Ishikawa (cell line): ENCODE data around the gene ZSCAN5B.

Experiments
- CEBPB ChIP-seq: IDR thresholded peaks from 2 replicates; pipeline ENCODE4 v1.6.1; 2012
- CREB1 ChIP-seq: IDR thresholded peaks from 2 replicates; pipeline ENCODE4 v1.6.1; 2012; ENCODE audit warnings: low read depth
- EGR1 ChIP-seq: IDR thresholded peaks from 2 replicates; pipeline ENCODE4 v1.6.1; 2012
- EP300 ChIP-seq: IDR thresholded peaks from 2 replicates; pipeline ENCODE4 v1.6.1; 2012; ENCODE audit warnings: borderline replicate concordance
- FOXM1 ChIP-seq: IDR thresholded peaks from 2 replicates; pipeline ENCODE4 v1.6.1; 2012; ENCODE audit warnings: low read depth, borderline replicate concordance
- MAX ChIP-seq: IDR thresholded peaks from 2 replicates; pipeline ENCODE4 v1.6.1; 2012
- NFIC ChIP-seq: IDR thresholded peaks from 2 replicates; pipeline ENCODE4 v1.6.1; 2012
- RAD21 ChIP-seq: IDR thresholded peaks from 2 replicates; pipeline ENCODE4 v1.6.1; 2012; ENCODE audit warnings: low read depth
- TAF1 ChIP-seq: IDR thresholded peaks from 2 replicates; pipeline ENCODE4 v1.6.1; 2012; ENCODE audit warnings: low read depth, mild to moderate bottlenecking
- TCF12 ChIP-seq: IDR thresholded peaks from 2 replicates; pipeline ENCODE4 v1.6.1; 2012; ENCODE audit warnings: low read depth
- TEAD4 ChIP-seq: IDR thresholded peaks from 2 replicates; pipeline ENCODE4 v1.6.1; 2012
- YY1 ChIP-seq: IDR thresholded peaks from 2 replicates; pipeline ENCODE4 v1.6.1; 2012; ENCODE audit warnings: low read depth
- ZBTB7A ChIP-seq: IDR thresholded peaks from 2 replicates; pipeline ENCODE4 v1.6.1; 2012; ENCODE audit warnings: low read depth
- TF ChIP-seq, protein P1 (sequence below): IDR thresholded peaks from 2 replicates; pipeline ENCODE4 v1.6.1; 2012; ENCODE audit warnings: low read depth, mild to moderate bottlenecking
- TF ChIP-seq, protein P2 (sequence below): IDR thresholded peaks from 2 replicates; pipeline ENCODE4 v1.6.1; 2012

The ZSCAN5B gene

DNA sequence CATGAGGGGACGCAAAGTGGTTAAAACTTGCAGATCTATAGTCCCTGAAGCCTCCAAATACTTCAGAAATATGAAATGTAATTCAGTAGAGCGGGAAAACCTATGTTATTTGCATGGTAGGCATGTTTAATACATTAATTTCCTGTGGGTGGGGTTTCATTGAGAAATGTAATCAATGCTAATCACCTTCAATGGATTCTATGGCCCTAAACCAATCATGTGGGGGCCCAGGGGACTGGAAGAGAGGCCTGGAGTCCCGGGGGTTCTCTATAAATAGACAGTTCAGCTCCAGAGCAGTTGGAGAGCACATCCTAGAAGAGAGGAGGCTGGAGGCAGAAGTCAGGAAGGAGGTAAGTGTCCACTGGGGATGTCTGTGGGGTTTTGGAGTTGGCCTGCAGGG is 4.4 kb upstream of the ZSCAN5B start, which contains the start of gene ZSCAN5C:
Gene ZSCAN5C, plus strand, starts transcription at position 301 of the 400 bp plus-strand sequence. CDS start 3,641 bp downstream, outside the sequence.
- TF ChIP-seq TEAD4 (no peak), TAF1 (no peak), CEBPB (no peak), EP300 (no peak), MAX (no peak), CREB1 (no peak)
- TF ChIP-seq, protein P1, sequence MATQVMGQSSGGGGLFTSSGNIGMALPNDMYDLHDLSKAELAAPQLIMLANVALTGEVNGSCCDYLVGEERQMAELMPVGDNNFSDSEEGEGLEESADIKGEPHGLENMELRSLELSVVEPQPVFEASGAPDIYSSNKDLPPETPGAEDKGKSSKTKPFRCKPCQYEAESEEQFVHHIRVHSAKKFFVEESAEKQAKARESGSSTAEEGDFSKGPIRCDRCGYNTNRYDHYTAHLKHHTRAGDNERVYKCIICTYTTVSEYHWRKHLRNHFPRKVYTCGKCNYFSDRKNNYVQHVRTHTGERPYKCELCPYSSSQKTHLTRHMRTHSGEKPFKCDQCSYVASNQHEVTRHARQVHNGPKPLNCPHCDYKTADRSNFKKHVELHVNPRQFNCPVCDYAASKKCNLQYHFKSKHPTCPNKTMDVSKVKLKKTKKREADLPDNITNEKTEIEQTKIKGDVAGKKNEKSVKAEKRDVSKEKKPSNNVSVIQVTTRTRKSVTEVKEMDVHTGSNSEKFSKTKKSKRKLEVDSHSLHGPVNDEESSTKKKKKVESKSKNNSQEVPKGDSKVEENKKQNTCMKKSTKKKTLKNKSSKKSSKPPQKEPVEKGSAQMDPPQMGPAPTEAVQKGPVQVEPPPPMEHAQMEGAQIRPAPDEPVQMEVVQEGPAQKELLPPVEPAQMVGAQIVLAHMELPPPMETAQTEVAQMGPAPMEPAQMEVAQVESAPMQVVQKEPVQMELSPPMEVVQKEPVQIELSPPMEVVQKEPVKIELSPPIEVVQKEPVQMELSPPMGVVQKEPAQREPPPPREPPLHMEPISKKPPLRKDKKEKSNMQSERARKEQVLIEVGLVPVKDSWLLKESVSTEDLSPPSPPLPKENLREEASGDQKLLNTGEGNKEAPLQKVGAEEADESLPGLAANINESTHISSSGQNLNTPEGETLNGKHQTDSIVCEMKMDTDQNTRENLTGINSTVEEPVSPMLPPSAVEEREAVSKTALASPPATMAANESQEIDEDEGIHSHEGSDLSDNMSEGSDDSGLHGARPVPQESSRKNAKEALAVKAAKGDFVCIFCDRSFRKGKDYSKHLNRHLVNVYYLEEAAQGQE = no peak
- TF ChIP-seq, protein P2, sequence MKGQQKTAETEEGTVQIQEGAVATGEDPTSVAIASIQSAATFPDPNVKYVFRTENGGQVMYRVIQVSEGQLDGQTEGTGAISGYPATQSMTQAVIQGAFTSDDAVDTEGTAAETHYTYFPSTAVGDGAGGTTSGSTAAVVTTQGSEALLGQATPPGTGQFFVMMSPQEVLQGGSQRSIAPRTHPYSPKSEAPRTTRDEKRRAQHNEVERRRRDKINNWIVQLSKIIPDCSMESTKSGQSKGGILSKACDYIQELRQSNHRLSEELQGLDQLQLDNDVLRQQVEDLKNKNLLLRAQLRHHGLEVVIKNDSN = no peak

DNA sequence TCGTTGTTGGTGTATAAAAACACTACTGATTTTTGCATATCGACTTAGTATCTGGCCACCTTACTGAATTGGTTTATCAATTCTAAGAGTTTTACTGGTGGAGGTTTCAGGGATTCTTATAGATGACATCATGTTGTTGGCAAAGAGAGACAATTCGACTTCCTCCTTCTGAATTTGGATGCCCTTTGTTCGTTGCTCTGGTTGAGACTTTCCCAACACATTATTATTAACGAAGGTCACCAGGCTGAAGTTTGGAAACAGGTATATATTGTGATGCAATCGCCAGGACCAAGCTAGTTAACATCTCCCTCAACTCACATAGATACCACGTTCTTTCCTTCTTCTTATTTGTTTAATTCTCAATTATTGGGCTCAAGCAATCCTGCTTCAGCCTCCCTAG is 2.1 kb upstream of the ZSCAN5B start:
- TF ChIP-seq MAX = no peak
- no peak for TF ChIP-seq RAD21
- TF ChIP-seq TEAD4 = no peak
- TF ChIP-seq, protein P1 = no peak
- TF ChIP-seq ZBTB7A = no peak
- TF ChIP-seq CEBPB = no peak
- TF ChIP-seq, protein P2 = no peak
- TF ChIP-seq TAF1 = no peak
- no peak for TF ChIP-seq CREB1
- no peak for TF ChIP-seq EGR1
- TF ChIP-seq NFIC = no peak
- TF ChIP-seq YY1 = no peak
- no peak for TF ChIP-seq EP300

DNA sequence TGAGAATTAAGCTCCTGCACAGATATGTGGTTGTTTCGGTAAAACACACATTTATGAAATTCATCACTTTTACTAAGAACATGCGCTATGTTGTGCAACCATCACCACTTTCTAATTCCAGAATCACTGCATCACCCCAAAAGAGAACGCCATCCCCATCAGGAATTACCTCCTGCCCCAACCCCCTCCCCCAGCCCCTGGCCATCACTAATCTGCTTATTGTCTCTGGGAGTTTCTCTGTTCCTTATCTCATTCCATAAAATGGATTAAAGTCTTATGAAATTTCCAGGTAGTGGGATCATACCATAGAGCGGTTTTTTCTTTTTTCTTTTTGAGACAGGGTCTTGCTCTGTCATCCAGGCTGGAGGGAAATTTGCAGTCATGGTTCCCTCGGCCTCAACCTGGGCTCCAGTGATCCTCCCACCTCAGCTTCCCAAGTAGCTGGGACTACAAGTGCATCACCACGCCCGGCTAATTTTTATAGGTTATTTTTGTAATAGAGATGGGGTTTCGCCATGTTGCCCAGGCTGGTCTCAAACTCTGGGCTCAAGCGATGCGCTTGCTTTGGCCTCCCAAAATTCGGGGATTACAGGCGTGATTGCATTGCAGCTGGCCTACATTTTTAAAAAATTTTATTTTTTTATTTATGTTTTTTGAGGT is 3.5 kb downstream of the ZSCAN5B start:
- TF ChIP-seq TAF1 (no peak), CREB1 (no peak), FOXM1 (no peak), EGR1 (no peak), TCF12 (no peak), MAX (no peak), YY1 (no peak), ZBTB7A (no peak), TEAD4 (no peak), RAD21 (no peak), NFIC (no peak), EP300 (no peak), CEBPB (no peak)
- TF ChIP-seq, protein P1 = no peak
- TF ChIP-seq, protein P2 = no peak

DNA sequence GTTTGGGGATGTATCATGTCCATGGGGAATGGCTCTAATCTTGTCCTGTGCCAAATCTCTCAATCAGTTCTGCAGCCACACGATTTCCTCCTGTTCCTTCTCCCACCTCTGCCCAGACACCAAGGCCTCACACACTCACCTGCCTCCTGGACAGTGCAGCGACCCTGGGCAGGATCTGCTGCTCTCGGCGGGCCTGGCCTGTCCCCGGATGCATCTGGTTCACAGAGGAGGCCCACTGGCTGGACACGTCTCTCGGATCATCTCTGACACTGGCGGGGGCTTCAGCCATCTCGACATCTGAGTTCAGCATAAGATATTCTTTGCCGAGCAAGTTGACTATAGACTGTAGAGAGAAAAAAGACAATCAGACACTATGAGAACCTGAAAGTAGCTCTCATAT is 5.9 kb downstream of the ZSCAN5B start:
- TF ChIP-seq TAF1 (no peak), ZBTB7A (no peak), FOXM1 (no peak), YY1 (no peak), RAD21 (no peak), CREB1 (no peak), CEBPB (no peak), MAX (no peak), TEAD4 (no peak), TCF12 (no peak), EP300 (no peak), EGR1 (no peak), NFIC (no peak)
- TF ChIP-seq, protein P2 = no peak
- TF ChIP-seq, protein P1 = no peak
